Measurements from ENCODE around the gene FHIT.
"Not testable (repeated sequence)": the region's sequence is repeated elsewhere in the genome, so short reads cannot be mapped to it uniquely, and the experiment has no call there.

The FHIT gene

GRCh38 chr3:61017028-61017427 is 234.2 kb downstream of the FHIT start:
- H3K27me3 Mint-ChIP-seq, H3K27ac Mint-ChIP-seq, DNase-seq, H3K4me3 Mint-ChIP-seq, ATAC-seq, H3K4me1 Mint-ChIP-seq: not testable (repeated sequence)
- peaks cover 18% of the 10 kb centered on the region for H3K9me3 Mint-ChIP-seq
- H3K36me3 Mint-ChIP-seq (ENCODE audit: low read depth), result peaks cover 11% of the 10 kb centered on the region

GRCh38 chr3:61015859-61016258 is 235.4 kb downstream of the FHIT start:
- no peak for DNase-seq
- ATAC-seq, result no peak
- Mint-ChIP-seq H3K4me1 (no peaks in the 10 kb centered on the region), H3K27ac (no peak overlapping the region), H3K9me3 (peaks cover 9% of the 10 kb centered on the region), H3K27me3 (no peaks in the 10 kb centered on the region), H3K4me3 (no peak overlapping the region), H3K36me3 (ENCODE audit: low read depth) (peaks cover 3% of the 10 kb centered on the region)

- Mint-ChIP-seq H3K4me1 (no peaks in the 10 kb centered on the region), H3K36me3 (ENCODE audit: low read depth) (peaks cover 2% of the 10 kb centered on the region), H3K27me3 (no peaks in the 10 kb centered on the region), H3K9me3 (peaks cover 4% of the 10 kb centered on the region), H3K27ac (no peak overlapping the region), H3K4me3 (no peak overlapping the region)
- DNase-seq, result no peak
- no peak for ATAC-seq
Observed at GRCh38 chr3:61015408-61015807, 235.8 kb downstream of the FHIT start.

GRCh38 chr3:61008998-61009380 is 242.3 kb downstream of the FHIT start:
- Mint-ChIP-seq H3K4me1 (peaks cover 5% of the 10 kb centered on the region), H3K9me3 (no peaks in the 10 kb centered on the region), H3K4me3 (no peak overlapping the region), H3K27ac (no peak overlapping the region), H3K27me3 (no peaks in the 10 kb centered on the region), H3K36me3 (ENCODE audit: low read depth) (peaks cover 2% of the 10 kb centered on the region)
- ATAC-seq, result no peak
- DNase-seq, result no peak

GRCh38 chr3:61008153-61008997 is 242.9 kb downstream of the FHIT start:
- H3K27me3 Mint-ChIP-seq, result no peaks in the 10 kb centered on the region
- H3K36me3 Mint-ChIP-seq (ENCODE audit: low read depth), result peaks cover 2% of the 10 kb centered on the region
- DNase-seq, result no peak
- H3K4me3 Mint-ChIP-seq, result no peak overlapping the region
- H3K27ac Mint-ChIP-seq, result no peak overlapping the region
- no peak for ATAC-seq
- no peaks in the 10 kb centered on the region for H3K9me3 Mint-ChIP-seq
- H3K4me1 Mint-ChIP-seq, result peaks cover 5% of the 10 kb centered on the region

GRCh38 chr3:61005591-61005990 is 245.7 kb downstream of the FHIT start:
- H3K27me3 Mint-ChIP-seq, result no peaks in the 10 kb centered on the region

GRCh38 chr3:60998858-60999257 is 252.4 kb downstream of the FHIT start:
- no peaks in the 10 kb centered on the region for H3K27me3 Mint-ChIP-seq
- H3K4me3 Mint-ChIP-seq, result no peak overlapping the region
- no peaks in the 10 kb centered on the region for H3K4me1 Mint-ChIP-seq
- H3K27ac Mint-ChIP-seq, result no peak overlapping the region
- H3K9me3 Mint-ChIP-seq, result no peaks in the 10 kb centered on the region
- H3K36me3 Mint-ChIP-seq (ENCODE audit: low read depth), result no peaks in the 10 kb centered on the region
- no peak for ATAC-seq
- no peak for DNase-seq

More at GRCh38 chr3:61005591-61005990, 245.7 kb downstream of the FHIT start:
- ATAC-seq (no peak), DNase-seq (no peak)
- Mint-ChIP-seq H3K27ac (no peak overlapping the region), H3K36me3 (ENCODE audit: low read depth) (peaks cover 2% of the 10 kb centered on the region), H3K4me1 (peaks cover 5% of the 10 kb centered on the region), H3K4me3 (no peak overlapping the region), H3K9me3 (no peaks in the 10 kb centered on the region)

GRCh38 chr3:60992395-60992794 is 258.9 kb downstream of the FHIT start:
- Mint-ChIP-seq H3K27ac (no peak overlapping the region), H3K9me3 (no peaks in the 10 kb centered on the region), H3K27me3 (no peaks in the 10 kb centered on the region), H3K4me3 (no peak overlapping the region), H3K36me3 (ENCODE audit: low read depth) (no peaks in the 10 kb centered on the region), H3K4me1 (no peaks in the 10 kb centered on the region)
- no peak for ATAC-seq
- DNase-seq, result no peak

- ATAC-seq (no peak), DNase-seq (no peak)
- H3K9me3 Mint-ChIP-seq, result peaks cover 8% of the 10 kb centered on the region
- no peaks in the 10 kb centered on the region for H3K4me1 Mint-ChIP-seq
- no peak overlapping the region for H3K27ac Mint-ChIP-seq
- no peak overlapping the region for H3K4me3 Mint-ChIP-seq
- no peaks in the 10 kb centered on the region for H3K27me3 Mint-ChIP-seq
- no peaks in the 10 kb centered on the region for H3K36me3 Mint-ChIP-seq (ENCODE audit: low read depth)
Observed at GRCh38 chr3:60990442-60990730, 260.9 kb downstream of the FHIT start.

- Mint-ChIP-seq H3K27me3 (no peaks in the 10 kb centered on the region), H3K36me3 (ENCODE audit: low read depth) (no peaks in the 10 kb centered on the region), H3K27ac (no peak overlapping the region), H3K4me1 (no peaks in the 10 kb centered on the region), H3K9me3 (peaks cover 8% of the 10 kb centered on the region), H3K4me3 (no peak overlapping the region)
- no peak for ATAC-seq
- no peak for DNase-seq
Observed at GRCh38 chr3:60989626-60990441, 261.4 kb downstream of the FHIT start.

- H3K27ac Mint-ChIP-seq; H3K27me3 Mint-ChIP-seq; H3K9me3 Mint-ChIP-seq; H3K4me1 Mint-ChIP-seq; H3K4me3 Mint-ChIP-seq; H3K36me3 Mint-ChIP-seq (ENCODE audit: low read depth); DNase-seq; ATAC-seq: not testable (repeated sequence)
Observed at GRCh38 chr3:60987191-60987590, 264.1 kb downstream of the FHIT start.

- Mint-ChIP-seq H3K27ac (no peak overlapping the region), H3K27me3 (no peaks in the 10 kb centered on the region), H3K4me3 (no peak overlapping the region), H3K9me3 (peaks cover 8% of the 10 kb centered on the region), H3K4me1 (no peaks in the 10 kb centered on the region), H3K36me3 (ENCODE audit: low read depth) (no peaks in the 10 kb centered on the region)
- DNase-seq (no peak), ATAC-seq (no peak)
Observed at GRCh38 chr3:60986552-60986951, 264.7 kb downstream of the FHIT start.

- DNase-seq (no peak), ATAC-seq (no peak)
- Mint-ChIP-seq H3K4me3 (no peak overlapping the region), H3K9me3 (peaks cover 8% of the 10 kb centered on the region), H3K27ac (no peak overlapping the region), H3K27me3 (no peaks in the 10 kb centered on the region), H3K4me1 (peaks cover 3% of the 10 kb centered on the region), H3K36me3 (ENCODE audit: low read depth) (no peaks in the 10 kb centered on the region)
Observed at GRCh38 chr3:60983906-60984305, 267.3 kb downstream of the FHIT start.

GRCh38 chr3:60980342-60980692 is 270.9 kb downstream of the FHIT start:
- H3K27ac Mint-ChIP-seq, result no peak overlapping the region
- peaks cover 3% of the 10 kb centered on the region for H3K4me1 Mint-ChIP-seq
- no peaks in the 10 kb centered on the region for H3K27me3 Mint-ChIP-seq
- H3K9me3 Mint-ChIP-seq, result peaks cover 3% of the 10 kb centered on the region
- no peak overlapping the region for H3K4me3 Mint-ChIP-seq
- ATAC-seq (no peak), DNase-seq (no peak)
- H3K36me3 Mint-ChIP-seq (ENCODE audit: low read depth), result peaks cover 2% of the 10 kb centered on the region
